GM21526 (cell line): ENCODE results near the gene ST8SIA1.

Experiments
- ATAC-seq: cut with Tn5 transposase; IDR thresholded peaks from one replicate; pipeline ENCODE4 v1.9.1; 2021; ENCODE audit warnings: moderate library complexity; ENCODE audit not compliant: unreplicated experiment, low FRiP score

Gene ST8SIA1

GRCh38 chr12:22332202-22332601, 2.3 kb downstream of the ST8SIA1 start:
- no peak for ATAC-seq

- no peak for ATAC-seq
Observed at GRCh38 chr12:22329621-22330020, 4.9 kb downstream of the ST8SIA1 start.

- no peak for ATAC-seq
Observed at GRCh38 chr12:22325218-22325617, 9.3 kb downstream of the ST8SIA1 start.

GRCh38 chr12:22322091-22322490, 12.4 kb downstream of the ST8SIA1 start:
- ATAC-seq = no peak

GRCh38 chr12:22321638-22322037, 12.9 kb downstream of the ST8SIA1 start:
- no peak for ATAC-seq

- no peak for ATAC-seq
Observed at GRCh38 chr12:22321018-22321605, 13.4 kb downstream of the ST8SIA1 start.

- ATAC-seq = no peak
Observed at GRCh38 chr12:22318108-22318737, 16.3 kb downstream of the ST8SIA1 start.

- ATAC-seq = no peak
Observed at GRCh38 chr12:22313963-22314330, 20.6 kb downstream of the ST8SIA1 start.

- ATAC-seq = no peak
Observed at GRCh38 chr12:22313286-22313962, 21.1 kb downstream of the ST8SIA1 start.

- no peak for ATAC-seq
Observed at GRCh38 chr12:22312336-22312735, 22.2 kb downstream of the ST8SIA1 start.

GRCh38 chr12:22310709-22311108, 23.8 kb downstream of the ST8SIA1 start:
- no peak for ATAC-seq

GRCh38 chr12:22310275-22310674, 24.2 kb downstream of the ST8SIA1 start:
- ATAC-seq = no peak

- no peak for ATAC-seq
Observed at GRCh38 chr12:22307811-22308210, 26.7 kb downstream of the ST8SIA1 start.

- no peak for ATAC-seq
Observed at GRCh38 chr12:22306311-22306710, 28.2 kb downstream of the ST8SIA1 start.

- no peak for ATAC-seq
Observed at GRCh38 chr12:22304341-22304740, 30.2 kb downstream of the ST8SIA1 start.

GRCh38 chr12:22299294-22299912, 35.1 kb downstream of the ST8SIA1 start:
- no peak for ATAC-seq

GRCh38 chr12:22289250-22289649, 45.3 kb downstream of the ST8SIA1 start:
- ATAC-seq = no peak

- no peak for ATAC-seq
Observed at GRCh38 chr12:22287776-22288621, 46.5 kb downstream of the ST8SIA1 start.

GRCh38 chr12:22287101-22287500, 47.4 kb downstream of the ST8SIA1 start:
- ATAC-seq = no peak

- no peak for ATAC-seq
Observed at GRCh38 chr12:22286569-22286968, 47.9 kb downstream of the ST8SIA1 start.

- no peak for ATAC-seq
Observed at GRCh38 chr12:22285846-22286245, 48.7 kb downstream of the ST8SIA1 start.
